ENCODE results near the gene KCNMB2.
"Not testable (repeated sequence)": the region's sequence is repeated elsewhere in the genome, so short reads cannot be mapped to it uniquely, and the experiment has no call there.

Gene KCNMB2

GRCh38 chr3:178514401-178514800 lies 21.8 kb upstream of the KCNMB2 start:
- Histone ChIP-seq H3K4me1 (ENCODE audit: control insufficient read depth in 1 of 2, insufficient read depth in 1 of 2, low read depth in 1 of 2, low read length in 1 of 2) (no peaks in the 10 kb centered on the region), H3K27ac (no peak overlapping the region), H3K9me3 (peaks cover 2% of the 10 kb centered on the region), H3K27me3 (no peaks in the 10 kb centered on the region), H3K36me3 (no peaks in the 10 kb centered on the region), H3K4me3 (ENCODE audit: low read depth in 1 of 2, low read length in 1 of 2) (no peak overlapping the region)
- TF ChIP-seq, protein P1, sequence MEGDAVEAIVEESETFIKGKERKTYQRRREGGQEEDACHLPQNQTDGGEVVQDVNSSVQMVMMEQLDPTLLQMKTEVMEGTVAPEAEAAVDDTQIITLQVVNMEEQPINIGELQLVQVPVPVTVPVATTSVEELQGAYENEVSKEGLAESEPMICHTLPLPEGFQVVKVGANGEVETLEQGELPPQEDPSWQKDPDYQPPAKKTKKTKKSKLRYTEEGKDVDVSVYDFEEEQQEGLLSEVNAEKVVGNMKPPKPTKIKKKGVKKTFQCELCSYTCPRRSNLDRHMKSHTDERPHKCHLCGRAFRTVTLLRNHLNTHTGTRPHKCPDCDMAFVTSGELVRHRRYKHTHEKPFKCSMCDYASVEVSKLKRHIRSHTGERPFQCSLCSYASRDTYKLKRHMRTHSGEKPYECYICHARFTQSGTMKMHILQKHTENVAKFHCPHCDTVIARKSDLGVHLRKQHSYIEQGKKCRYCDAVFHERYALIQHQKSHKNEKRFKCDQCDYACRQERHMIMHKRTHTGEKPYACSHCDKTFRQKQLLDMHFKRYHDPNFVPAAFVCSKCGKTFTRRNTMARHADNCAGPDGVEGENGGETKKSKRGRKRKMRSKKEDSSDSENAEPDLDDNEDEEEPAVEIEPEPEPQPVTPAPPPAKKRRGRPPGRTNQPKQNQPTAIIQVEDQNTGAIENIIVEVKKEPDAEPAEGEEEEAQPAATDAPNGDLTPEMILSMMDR (IDR thresholded peaks at IDR 0.05): no peak

DNA sequence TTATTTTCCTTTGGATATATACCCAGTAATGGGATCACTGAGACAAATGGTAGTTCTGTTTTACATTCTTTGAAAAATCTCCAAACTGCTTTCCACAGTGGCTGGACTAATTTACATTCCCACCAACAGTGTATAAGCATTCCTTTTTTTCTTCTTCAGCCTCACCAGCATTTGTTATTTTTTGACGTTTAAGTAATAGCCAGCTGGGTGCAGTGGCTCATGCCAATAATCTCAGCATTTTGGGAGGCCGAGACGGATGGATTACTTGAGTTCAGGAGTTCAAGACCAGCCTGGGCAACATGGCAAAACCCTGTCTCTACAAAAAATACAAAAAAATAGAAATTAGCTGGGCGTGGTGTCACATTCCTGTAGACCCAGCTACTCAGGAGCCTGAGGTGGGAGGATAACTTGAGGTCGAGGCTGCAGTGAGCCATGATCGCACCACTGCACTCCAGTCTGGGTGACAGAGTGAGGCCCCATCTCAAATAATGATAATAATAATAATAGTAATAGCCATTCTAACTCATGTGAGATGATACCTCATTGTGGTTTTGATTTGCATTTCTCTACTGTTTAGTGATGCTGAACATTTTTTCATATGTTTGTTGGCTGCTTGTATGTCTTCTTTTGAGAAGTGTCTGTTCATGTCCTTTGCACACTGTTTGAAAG lies 21.0 kb upstream of the KCNMB2 start:
- not testable (repeated sequence) for H3K9me3 ChIP-seq; H3K4me1 ChIP-seq (ENCODE audit: control insufficient read depth in 1 of 2, insufficient read depth in 1 of 2, low read depth in 1 of 2, low read length in 1 of 2); H3K27ac ChIP-seq; H3K27me3 ChIP-seq; H3K4me3 ChIP-seq (ENCODE audit: low read depth in 1 of 2, low read length in 1 of 2); H3K36me3 ChIP-seq

DNA sequence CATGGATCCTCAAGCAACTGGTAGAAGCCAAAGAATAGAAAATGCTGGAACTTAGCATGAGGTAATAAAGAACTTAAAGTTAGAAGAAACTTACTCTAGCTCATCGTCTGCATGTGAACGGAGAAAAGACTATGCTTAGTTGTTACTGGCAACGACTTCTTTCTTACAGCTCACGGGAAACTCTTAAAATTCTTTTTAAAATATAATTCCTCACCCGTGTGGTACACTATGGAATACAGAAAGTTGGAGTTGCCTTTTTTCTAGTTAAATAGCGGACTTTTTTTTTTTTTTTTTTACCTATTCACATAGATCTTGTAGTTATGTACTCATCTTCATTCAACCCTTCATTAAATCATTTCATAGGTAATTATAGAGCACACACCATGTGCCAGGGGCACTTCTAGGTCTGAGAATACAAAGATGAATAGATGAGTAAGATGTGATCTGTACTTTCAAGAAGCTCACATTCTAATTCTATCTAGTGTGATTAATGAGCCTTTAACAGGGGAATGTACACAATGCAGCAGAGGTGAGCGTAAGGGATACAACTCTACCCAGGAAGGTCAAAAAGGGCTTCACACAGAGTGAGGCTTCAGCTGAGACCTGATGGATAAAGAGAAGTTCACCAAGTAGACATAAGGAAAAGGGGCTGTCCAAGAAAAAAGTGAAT lies 18.4 kb upstream of the KCNMB2 start:
- TF ChIP-seq, protein P1 (IDR thresholded peaks at IDR 0.05): no peak
- no peaks in the 10 kb centered on the region for H3K9me3 ChIP-seq
- no peaks in the 10 kb centered on the region for H3K27me3 ChIP-seq
- H3K27ac ChIP-seq: no peak overlapping the region
- no peaks in the 10 kb centered on the region for H3K4me1 ChIP-seq (ENCODE audit: control insufficient read depth in 1 of 2, insufficient read depth in 1 of 2, low read depth in 1 of 2, low read length in 1 of 2)
- H3K36me3 ChIP-seq: no peaks in the 10 kb centered on the region
- H3K4me3 ChIP-seq (ENCODE audit: low read depth in 1 of 2, low read length in 1 of 2): no peak overlapping the region

GRCh38 chr3:178518660-178519396 lies 17.4 kb upstream of the KCNMB2 start:
- Histone ChIP-seq H3K9me3 (no peaks in the 10 kb centered on the region), H3K4me1 (ENCODE audit: control insufficient read depth in 1 of 2, insufficient read depth in 1 of 2, low read depth in 1 of 2, low read length in 1 of 2) (no peaks in the 10 kb centered on the region), H3K27me3 (no peaks in the 10 kb centered on the region), H3K36me3 (no peaks in the 10 kb centered on the region), H3K4me3 (ENCODE audit: low read depth in 1 of 2, low read length in 1 of 2) (no peak overlapping the region), H3K27ac (no peak overlapping the region)
- TF ChIP-seq, protein P1 (IDR thresholded peaks at IDR 0.05): no peak

DNA sequence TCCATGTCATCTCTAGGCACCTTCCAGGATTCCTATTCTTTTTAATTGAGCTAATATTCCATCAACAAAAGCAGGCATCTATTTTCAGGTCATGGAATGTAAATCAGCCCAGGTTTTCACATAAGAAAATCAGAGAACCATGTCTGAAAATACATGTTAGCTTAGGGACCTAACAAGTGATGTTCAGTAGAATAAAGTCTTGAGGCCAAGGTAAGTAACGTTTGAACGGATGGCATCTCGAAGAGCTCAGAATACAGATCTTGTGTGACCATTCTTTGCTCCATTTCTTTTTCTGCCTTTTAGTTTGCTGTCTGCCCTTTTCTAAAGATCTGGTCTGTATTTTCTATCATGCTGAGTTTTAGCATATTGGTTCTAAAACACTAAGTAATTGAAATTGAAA lies 16.5 kb upstream of the KCNMB2 start:
- no peaks in the 10 kb centered on the region for H3K36me3 ChIP-seq
- H3K27me3 ChIP-seq: no peaks in the 10 kb centered on the region
- H3K4me3 ChIP-seq (ENCODE audit: low read depth in 1 of 2, low read length in 1 of 2): no peak overlapping the region
- TF ChIP-seq, protein P1 (IDR thresholded peaks at IDR 0.05): no peak
- no peak overlapping the region for H3K27ac ChIP-seq
- H3K9me3 ChIP-seq: no peaks in the 10 kb centered on the region
- no peaks in the 10 kb centered on the region for H3K4me1 ChIP-seq (ENCODE audit: control insufficient read depth in 1 of 2, insufficient read depth in 1 of 2, low read depth in 1 of 2, low read length in 1 of 2)

GRCh38 chr3:178520451-178520850 lies 15.8 kb upstream of the KCNMB2 start:
- TF ChIP-seq, protein P1 (IDR thresholded peaks at IDR 0.05): no peak
- no peaks in the 10 kb centered on the region for H3K36me3 ChIP-seq
- H3K27ac ChIP-seq: no peak overlapping the region
- H3K9me3 ChIP-seq: no peaks in the 10 kb centered on the region
- no peak overlapping the region for H3K4me3 ChIP-seq (ENCODE audit: low read depth in 1 of 2, low read length in 1 of 2)
- no peaks in the 10 kb centered on the region for H3K4me1 ChIP-seq (ENCODE audit: control insufficient read depth in 1 of 2, insufficient read depth in 1 of 2, low read depth in 1 of 2, low read length in 1 of 2)
- no peaks in the 10 kb centered on the region for H3K27me3 ChIP-seq
